ENCODE measurements around the gene CHMP6.
A peak's percentile ranks its signal among the peaks of the same experiment; 100 is the strongest.

CHMP6 gene

DNA sequence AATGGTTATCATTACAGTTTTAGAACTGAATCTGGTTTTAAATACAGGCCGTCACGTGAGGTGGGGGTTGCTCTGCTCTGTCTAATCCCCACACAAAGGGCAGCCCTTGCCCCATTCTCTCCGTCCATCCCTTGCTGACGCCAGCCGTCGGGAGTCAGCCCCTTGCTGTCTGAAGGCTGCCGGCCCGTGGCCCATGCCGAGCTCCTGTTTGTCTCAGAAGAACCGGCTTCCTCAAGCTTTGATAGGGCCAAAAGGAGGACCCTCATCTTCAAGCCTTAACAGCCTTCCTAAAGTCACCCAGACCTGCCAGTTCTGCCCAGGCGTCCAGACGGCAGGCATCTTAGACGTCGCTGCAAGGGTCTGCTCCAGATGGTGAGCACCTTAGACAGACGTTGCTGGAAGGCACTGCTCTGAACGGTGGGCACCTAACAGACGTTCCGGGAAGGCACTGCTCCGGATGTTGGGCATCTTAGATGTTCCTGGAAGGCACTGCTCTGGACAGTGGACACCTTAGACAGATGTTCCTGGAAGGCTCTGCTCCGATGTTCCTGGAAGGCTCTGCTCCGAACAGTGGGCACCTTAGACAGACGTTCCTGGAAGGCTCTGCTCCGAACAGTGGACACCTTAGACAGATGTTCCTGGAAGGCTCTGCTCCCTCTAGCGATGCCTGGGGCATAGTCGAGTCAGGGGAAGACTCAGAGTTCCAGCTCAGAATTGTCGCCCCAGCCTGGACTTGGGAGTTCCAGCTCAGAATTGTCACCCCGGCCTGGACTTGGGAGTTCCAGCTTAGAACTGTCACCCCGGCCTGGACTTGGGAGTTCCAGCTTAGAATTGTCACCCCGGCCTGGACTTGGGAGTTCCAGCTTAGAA is 35.1 kb upstream of the CHMP6 start:
- DNase-seq: no peak

DNA sequence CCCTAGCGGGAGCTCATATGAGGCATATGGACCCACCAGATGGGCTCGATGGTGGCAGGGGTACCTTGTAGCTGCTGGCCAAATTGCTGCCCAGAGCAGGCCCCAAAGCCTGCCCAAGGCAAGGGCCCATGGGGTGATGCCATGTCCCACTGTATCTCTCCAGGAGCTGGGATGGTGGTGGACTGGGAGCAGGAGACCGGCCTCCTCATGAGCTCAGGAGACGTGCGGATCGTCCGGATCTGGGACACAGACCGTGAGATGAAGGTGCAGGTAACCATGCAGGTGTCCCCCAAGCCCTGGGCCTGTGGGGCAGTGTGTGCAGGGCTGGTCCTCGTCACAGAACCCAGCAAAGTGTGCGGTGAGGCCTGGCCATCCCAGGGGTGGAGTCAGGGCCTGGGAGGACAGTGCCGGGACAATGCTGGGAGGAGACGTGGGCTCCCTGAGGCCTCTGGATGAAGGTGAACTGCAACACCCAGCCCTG is 34.1 kb upstream of the CHMP6 start:
- no peak for DNase-seq

- peak in 9 of 14 donors; percentile 23 to 81 (median 51) for DNase-seq
These were observed 32.2 kb upstream of the CHMP6 start for GRCh38 chr17:80959330-80960036.

- no peak for DNase-seq
These were observed 31.4 kb upstream of the CHMP6 start for GRCh38 chr17:80960037-80960796.

GRCh38 chr17:80960797-80961452 is 30.7 kb upstream of the CHMP6 start:
- DNase-seq: no peak

- DNase-seq: no peak
These were observed 29.9 kb upstream of the CHMP6 start for GRCh38 chr17:80961541-80962330.

- DNase-seq: no peak
These were observed 29.0 kb upstream of the CHMP6 start for GRCh38 chr17:80962356-80963329.

DNA sequence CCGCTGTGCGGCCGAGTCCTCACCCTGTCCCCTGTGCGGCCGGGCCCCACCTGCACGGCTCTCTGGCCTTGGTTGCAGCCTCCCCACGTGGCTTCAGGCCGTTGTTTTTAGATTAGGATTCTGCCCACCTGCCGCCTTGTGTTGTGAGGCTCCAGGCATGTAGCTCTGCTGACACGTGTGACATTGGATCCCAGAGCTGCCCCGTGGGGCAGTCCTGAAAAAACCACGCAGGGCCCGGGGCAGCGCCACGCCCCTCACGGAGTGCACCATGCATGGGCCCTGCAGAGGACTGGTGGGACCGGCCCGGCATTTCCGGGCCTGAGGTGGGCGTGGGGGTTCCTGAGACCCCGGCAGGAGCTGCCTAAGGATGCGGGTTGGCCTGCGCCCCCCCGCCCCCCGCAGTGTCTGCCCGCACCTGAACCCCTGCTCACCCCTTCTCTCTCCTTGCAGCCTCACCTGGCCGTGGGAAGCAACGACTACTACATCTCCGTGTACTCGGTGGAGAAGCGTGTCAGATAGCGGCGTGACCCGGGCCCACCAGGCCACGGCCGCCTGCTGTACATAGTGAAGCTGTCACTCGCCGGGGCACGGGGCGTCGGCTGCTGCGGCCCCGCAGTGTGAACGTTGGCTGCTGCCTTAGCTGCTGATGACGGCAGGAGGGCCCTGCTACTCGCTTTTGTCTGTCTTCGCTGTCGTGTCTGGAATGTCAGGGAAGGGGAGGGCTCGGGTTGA is 27.7 kb upstream of the CHMP6 start:
- no peak for DNase-seq

DNA sequence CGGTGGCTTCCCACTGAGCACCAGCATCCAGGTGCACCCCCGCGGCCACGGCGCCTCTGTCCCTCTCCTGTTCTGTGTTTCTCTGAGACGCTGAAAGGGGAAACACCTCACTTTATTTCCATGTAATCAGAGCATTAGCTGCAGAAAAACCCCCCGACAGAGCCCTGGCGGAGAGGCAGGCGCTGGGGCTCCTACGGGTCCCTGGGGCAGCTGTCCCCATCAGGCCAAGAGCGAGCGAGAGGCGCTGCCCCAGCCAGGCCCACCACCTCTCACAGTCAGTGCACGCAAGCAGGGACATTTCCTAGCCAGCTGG is 27.1 kb upstream of the CHMP6 start:
- no peak for DNase-seq

GRCh38 chr17:80964859-80965580 is 26.6 kb upstream of the CHMP6 start:
- DNase-seq: no peak

GRCh38 chr17:80965606-80966005 is 26.0 kb upstream of the CHMP6 start:
- no peak for DNase-seq

DNA sequence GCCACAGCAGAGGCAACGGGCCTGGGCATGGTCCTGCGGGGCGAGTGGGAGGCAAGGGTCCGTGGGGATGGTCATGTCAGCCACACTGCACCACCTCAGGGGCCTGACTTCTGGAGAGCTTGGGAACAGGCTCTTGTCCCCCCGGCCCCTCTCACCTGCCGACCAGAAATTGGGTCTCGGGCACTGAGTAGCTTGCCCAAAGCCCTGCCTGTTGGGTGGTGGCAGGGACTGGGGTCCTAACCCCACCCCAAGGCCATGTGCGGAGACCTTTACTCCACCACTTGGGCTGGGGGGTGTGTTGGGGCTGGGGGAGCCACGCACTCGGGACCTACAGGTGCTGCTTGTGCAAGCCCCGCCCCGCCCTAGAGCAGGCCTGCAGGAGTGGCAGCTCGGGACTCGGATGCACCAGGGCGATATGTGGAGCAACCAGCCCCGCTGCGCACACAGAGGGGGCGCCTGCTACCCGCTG is 24.2 kb upstream of the CHMP6 start:
- no peak for DNase-seq

- peak in 10 of 14 donors; percentile 34 to 89 (median 56) for DNase-seq
These were observed 23.0 kb upstream of the CHMP6 start for GRCh38 chr17:80968602-80969029.

DNA sequence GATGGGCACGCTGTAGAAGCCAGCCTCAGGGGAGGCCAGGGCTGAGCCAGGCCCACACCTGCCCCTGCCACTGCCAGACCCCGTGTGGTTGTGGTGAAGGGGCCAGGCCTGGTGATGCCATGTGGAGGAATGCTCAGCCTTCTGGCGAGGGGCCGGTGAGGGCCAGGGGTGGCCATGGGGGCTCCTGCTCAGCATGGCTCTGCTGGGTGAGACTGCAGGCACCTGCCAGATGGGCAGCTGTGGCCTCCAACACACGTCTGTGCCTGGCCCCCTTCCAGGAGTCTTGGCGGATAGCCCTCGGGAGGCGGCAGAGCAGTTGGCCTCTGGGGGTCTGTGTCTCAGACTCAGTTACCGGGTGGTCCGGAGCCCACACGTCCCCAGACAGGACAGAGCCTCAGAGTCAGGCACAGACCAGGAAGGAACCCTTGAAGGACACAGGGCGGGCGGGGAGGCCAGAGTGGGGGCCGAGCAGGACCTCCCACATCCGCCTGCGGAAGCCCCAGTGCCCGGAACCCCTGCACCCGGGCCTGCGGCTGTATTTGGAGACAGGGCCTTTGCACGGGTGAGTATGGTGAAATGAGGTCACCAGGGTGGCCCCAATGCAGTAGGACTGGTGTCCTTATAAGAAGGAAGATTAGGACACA is 22.5 kb upstream of the CHMP6 start:
- DNase-seq: no peak

DNA sequence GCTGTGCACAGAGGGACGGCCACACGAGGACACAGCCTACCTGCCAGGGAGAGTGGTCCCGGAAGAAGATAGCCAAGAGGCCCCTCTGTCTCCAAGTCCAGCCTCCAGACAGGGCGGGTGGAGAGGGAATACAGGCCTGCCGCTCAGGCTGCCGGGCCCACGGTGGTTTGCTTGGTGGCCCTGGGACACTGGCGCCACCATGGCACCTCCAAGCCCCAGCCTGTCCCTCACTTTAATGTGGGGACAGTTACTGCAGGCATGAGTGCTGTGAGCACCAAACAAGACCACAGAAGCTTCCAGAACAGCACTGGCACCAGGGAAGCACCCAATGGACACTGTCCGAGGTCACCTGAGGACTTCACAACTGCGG is 22.0 kb upstream of the CHMP6 start:
- DNase-seq: no peak

- peak in 5 of 14 donors; percentile 10 to 41 (median 20) for DNase-seq
These were observed 21.4 kb upstream of the CHMP6 start for GRCh38 chr17:80970044-80970761.

Measured in C1 segment of cervical spinal cord (tissue), 14 donors.